GM21825 (cell line): Measurements from ENCODE around the gene RNASEH1.
A peak's percentile ranks its signal among the peaks of the same experiment; 100 is the strongest.

ENCODE experiments used
- ATAC-seq: cut with Tn5 transposase; IDR thresholded peaks from one replicate; pipeline ENCODE4 v1.9.1; 2021; ENCODE audit warnings: mild to moderate bottlenecking, moderate library complexity; ENCODE audit not compliant: unreplicated experiment

RNASEH1 gene

DNA sequence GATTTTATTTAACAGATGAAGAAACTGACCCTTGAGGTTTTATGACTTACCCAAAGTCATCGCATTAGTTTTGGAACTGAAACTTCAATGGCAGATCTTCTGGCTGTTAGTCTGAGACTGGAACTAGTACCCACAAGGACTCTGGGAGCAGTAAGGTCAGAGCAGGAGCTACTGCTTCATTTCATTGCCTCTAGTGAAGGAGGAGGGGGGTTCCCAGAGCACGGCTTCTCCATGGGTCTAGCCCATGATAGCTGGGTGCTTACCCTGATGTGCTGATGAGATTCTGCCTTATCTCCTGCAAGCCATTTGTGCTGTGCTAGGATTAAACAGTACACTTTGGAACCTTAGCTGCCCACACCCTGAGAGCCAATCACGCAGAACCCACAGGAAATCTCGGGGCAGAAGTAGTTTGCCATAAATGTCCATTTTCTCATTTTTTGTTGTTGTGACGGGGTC is 5.4 kb upstream of the RNASEH1 start:
- peak; percentile 68 for ATAC-seq

DNA sequence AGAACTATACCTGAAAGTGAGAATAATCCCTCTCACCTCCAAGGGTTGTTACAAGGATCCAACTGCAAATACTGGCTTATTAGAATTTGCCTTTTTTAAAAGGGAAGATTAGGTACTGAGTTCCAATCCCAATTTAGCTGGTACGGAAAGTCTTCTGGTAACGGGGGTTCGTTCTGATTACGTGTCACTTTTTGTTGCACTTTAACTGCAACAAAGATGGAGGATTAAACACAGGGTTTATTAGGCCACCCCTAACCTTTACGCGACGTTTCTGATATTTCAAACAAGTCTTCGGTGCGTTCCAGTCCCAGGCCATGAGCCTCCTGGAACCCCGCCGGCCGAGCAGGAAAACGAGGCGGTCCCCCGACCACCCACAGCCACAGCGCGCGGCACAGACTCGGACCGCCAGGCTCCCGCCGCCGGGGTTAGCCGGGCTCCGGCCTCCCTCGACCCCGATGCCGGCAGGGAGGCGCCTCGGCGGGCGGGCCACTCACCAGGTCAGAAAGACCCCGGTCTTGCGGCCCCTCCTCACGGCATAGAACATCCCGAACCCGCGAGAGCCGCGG is 411 bp downstream of the RNASEH1 start:
- peak; percentile 21 for ATAC-seq

DNA sequence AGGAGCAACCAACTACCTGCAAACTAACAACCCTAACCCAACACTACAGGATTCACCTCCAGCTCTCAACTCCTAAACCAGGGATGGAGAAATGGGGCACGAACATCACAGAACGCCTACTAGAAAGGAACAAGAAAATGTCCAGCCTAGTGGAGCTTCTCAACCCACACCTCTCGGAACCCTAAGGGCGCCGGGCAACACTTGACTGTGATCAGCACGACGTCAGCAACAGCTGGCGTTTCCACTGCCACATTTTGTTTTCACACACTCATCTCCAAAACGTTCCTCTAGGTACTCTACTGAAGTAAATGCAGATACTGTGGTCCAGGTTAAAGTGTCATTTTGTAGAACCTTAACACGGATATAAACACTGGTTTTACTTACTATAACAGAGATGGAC is 4.2 kb downstream of the RNASEH1 start:
- no peak for ATAC-seq

DNA sequence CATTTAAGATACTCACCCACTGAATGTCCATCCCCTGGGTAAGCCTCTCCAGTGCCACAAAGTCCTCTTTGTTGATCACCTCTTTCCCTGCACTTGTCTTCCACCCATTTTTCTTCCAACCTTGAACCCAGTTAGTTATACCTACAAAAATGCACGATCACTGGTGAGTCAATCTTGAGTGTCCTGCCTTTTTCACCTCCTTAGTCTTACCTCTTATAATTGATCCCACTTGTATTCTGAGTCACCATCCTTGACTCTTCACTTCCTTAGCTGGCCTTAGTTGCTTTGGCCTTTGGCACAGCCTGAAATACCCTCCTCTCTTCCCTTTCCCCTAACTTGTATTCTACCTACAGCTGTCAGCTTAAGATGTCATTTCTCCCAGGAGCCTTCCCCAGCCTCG is 10.2 kb downstream of the RNASEH1 start:
- ATAC-seq, result no peak

DNA sequence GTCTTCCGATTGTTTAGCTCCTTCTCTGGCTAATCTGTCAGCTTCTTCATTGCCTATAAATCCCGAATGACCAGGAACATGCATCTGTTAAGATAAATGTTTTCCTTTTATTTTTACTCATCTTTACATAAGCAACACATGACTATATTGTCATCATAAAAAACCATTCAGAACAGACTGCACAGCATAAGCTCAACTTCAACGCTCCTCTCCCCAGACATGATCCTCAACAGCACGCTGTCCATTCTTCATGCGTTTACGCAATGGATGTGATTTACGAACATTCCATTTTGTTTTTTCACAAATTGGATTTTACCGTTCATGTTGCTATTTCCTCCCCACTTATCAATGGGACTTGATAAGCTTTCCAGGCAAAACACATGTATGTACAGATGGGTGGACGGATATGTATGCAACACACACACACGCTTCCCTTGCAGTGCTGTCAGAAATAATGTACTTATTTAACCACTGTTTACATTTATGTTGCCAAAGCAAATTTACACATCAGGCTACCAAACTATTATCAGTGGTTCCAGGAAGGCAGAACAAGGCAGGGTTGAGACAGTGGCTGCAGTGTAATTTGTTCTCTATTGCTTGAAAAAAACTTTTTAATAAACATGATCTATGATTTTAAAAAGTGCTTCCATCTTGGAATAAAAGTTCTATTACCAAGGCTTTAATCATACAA is 12.2 kb downstream of the RNASEH1 start:
- no peak for ATAC-seq

DNA sequence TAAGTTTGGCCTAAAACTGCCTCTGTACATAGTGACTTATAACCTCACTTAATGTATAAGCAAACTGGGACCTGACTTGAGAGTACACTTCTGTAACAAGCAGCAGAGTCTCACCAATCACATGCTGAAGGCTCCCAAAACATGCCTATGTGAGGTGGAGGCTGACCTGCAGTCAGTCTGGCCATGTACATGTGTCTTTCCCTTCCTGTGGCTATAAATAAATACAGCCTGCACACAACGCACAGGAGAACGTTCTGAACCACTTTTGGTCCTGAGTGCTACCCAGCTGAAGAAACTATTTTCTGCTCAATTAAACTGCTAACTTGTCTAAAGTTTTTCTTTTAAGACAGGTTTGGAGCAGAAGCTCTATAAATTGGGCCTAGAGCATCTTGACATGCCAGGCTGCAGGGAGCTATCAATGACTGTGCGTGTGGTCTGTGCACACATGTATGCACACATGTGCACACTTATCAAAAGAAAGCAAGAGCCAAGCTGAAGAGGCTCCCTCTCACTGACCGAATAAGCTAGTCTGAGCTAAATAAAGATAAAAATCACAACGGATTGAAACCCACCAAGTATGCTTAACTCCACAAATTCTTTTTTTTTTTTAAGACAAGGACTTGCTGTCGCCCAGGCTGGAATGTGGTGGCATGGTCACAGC is 15.0 kb downstream of the RNASEH1 start:
- ATAC-seq, result no peak

DNA sequence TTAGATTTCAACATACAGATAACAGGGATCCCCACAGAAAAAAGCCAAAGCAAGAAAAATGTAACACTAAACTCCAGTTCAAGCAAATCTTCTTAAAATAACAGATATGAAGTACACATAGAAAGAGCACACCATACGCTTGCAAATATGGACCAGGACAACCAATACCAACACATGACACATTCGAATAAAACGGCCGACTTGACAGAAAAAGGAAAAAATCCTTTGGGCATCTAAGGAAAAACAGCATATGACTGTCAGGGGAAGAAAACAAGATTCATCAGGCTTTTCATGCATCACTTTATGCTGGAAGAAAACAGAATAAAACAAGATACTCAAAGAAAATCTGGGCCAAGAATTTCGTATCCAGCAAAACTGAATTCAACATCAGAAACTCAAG is 16.0 kb downstream of the RNASEH1 start:
- ATAC-seq, result no peak

DNA sequence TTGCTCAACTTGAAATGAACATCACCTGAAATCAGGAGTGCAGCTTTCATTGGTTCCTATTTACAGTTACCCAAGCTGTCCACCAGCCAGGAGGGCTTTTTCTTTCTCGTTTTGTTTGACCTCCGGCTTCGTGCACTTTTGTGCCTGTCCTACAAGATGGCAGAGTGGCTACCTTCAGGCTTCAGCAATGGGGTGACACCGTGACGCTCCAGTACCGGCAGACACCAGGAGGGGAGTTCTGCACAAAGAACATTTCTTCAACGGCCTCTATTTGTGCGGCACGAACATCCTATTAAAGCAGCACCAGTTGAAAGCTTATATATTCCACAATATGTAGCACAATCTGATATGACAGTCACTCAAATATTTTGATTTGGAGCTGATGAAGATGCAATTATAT is 18.3 kb downstream of the RNASEH1 start:
- no peak for ATAC-seq

DNA sequence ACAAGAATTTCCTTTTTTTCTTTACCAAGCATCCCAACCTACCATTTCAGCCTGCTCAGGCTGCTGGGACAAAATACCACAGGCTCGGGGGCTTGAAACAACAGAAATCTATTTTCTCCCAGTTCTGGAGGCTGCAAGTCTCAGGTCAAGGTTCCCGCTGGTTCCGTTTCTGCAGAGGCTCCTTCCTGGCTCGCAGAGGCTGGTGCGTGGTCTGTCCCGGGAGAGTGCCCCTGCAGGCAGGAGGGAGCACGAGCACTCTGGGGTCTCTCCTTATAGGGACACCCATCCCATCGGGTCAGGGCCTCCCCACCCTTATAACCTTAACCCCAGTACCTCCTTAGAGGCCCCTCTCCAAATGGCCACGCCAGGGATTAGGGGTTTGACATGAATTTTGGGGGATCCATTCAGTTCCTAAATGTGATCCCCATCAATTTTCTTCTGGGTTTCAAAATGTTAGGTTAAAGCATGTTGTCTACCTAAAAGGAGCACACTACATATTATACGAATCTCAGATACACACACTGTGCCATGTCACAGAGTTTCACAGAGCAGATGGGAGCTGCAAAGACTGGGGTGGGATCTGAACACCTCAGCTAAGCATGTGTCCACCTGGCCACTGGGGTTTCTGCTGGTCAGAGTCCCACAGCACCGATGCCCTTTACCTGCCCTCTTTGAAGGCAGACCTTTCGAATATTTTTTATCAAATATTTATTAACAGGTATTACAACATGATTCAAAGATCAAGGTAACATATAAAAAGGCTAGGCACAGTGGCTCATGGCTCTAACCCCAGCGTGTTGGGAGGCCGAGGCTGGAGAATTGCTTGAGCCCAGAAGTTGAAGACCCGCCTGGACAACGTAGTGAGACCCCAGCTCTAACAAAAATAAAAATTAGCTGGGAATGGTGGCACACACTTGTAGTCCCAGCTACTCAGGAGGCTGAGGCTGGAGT is 21.2 kb downstream of the RNASEH1 start:
- ATAC-seq, result peak; percentile 48

DNA sequence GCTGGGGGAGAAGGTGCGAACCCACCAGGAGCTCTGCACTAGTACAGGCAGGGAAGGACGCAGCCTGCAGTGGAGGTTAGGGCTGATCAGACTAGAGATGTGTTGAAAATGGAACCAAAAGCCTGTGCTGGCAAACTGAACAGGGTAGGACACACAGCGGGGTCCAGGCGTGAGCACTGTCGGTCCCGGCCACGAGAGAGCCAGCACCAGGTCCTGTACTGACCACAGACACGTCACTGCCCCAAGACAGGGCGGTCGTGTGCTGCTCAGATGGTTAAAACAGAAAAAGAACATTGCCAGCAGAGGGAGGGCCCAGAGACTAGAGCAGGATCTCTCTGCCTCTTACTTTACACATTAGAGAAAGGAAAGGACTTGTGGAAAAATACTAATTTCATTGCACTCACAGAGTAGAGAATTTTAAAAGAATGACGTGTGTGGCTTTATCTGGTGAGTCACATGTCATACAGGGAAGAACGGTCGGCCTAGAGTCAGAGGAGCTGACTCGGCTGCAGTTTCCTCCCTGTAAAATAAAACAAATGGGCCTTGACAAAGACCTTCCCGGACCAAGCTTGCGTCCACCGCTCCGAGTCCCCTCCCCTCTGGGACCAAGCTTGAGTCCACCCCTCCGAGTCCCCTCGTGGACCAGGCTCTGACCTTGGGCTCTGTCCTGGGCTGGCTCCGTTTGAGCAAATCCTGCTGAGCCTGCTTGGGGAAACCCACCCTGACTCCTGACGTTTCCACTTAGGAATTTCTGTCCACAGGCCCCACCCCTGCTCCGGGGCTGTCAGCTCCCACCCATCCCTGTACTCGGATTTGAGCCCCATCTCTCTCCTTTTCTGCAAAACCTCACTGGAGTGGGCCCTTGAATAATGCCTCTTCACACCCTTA is 22.1 kb downstream of the RNASEH1 start:
- no peak for ATAC-seq

DNA sequence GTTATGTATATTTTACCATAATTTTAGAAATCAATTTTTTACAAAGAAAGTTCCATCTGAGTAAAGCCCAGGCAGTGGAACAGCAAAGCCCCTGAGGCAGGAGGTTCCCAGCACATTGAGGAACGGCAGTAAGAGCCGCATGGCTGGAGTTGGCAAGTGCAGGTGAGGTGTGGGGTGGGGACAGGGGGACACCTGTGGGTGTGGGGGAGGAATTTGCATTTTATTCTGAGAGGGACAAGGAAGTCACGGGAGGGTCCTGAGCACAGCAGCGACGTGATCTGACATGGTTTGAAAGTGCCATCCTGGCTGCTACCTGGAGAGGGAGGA is 22.7 kb downstream of the RNASEH1 start:
- no peak for ATAC-seq

DNA sequence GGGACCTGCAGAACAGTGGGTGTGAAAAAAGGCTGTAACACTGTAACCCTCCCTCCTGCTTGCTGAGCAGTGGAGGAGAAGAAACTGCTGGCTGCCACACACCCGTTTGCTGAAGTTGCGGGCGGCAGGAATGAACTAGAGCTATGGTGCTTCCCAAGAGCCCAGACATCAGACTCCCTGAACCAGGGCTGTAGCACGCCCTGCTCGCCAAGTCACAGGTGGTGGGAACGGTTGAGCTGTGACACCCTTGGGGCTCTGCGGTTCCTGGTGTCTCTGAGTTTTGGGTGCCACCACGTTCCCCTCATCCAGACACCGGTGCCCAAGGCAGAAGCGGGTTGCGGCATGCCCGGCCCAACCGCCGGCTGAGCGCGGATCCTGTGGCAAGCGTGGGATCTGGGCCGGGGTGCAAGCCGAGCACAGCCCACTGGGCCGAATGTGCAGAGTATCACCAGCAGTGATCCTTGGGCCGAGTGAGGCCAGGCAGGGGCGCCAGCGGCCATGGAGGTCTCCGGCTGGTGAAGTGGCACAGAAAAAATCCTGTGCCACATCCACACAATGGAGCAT is 23.8 kb downstream of the RNASEH1 start:
- ATAC-seq, result no peak

DNA sequence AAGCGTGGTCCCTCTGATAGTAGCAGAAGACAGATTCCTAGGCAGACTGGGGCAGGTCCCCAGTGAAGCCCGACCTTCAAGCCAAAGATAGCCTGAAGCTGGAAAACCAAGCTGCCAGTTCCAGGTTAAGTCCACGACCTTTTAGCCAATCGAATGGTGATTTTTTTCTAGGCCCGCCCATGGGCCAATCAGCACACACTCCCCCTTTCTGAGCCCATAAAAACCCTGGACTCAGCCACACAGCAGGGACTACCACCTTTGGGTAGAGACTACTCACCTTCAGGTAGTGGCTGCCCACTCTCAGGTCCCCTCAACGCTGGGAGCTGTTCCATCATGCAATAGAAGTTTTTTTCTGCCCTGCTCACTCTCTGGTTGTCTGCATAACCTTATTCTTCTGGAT is 24.3 kb downstream of the RNASEH1 start:
- ATAC-seq, result no peak

DNA sequence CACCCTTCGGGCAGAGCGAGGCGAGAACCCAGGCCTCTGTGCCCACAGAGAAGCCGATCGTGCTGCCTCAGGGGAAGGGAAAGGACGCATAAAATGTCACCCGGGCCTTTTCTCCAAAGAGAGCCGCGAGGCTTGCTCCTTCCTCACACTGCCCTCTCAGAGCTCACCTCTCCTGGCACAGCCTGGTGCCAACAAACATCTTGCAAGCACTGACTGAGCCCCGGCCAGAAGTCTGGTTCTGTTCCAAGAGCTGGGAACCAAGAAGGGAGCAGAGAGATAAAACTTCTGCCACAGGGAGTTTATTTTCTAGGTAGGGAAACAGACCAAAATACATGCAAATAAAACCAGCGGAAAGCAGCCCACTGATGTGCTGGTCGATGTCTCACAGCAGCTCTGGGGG is 25.2 kb downstream of the RNASEH1 start:
- ATAC-seq, result no peak

DNA sequence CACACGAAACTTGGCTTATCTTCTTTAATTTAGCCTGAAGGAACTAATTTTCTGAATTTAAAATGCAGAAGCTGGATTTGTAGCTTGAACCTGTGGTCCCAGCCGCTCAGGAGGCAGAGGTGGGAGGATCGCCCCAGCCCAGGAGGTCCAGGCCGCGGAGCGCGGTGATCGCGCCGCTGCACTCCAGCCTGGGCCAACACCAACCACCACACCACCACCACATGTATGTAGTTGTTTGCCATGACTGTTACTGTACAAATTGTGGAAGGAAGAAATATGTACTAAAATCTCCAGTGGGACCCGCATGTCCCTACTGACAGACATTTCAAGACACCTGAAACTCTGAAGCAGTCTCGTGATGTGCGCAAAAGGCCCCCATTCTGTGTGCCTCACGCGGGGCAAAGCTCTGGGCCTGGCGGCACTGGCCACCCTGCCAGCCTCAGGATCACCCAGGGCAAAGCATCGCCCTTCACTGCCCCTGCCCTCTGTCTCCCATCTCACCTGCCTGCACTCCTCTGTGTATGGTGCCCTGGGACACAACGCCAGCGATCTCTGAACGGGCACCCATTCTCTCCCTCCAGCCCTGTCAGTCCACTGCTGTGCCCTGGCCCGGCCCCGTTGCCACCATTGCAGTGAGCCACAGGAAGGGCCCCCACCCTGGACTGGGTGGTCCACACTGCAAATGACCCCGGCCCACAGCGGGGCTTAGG is 28.7 kb downstream of the RNASEH1 start:
- ATAC-seq, result no peak

DNA sequence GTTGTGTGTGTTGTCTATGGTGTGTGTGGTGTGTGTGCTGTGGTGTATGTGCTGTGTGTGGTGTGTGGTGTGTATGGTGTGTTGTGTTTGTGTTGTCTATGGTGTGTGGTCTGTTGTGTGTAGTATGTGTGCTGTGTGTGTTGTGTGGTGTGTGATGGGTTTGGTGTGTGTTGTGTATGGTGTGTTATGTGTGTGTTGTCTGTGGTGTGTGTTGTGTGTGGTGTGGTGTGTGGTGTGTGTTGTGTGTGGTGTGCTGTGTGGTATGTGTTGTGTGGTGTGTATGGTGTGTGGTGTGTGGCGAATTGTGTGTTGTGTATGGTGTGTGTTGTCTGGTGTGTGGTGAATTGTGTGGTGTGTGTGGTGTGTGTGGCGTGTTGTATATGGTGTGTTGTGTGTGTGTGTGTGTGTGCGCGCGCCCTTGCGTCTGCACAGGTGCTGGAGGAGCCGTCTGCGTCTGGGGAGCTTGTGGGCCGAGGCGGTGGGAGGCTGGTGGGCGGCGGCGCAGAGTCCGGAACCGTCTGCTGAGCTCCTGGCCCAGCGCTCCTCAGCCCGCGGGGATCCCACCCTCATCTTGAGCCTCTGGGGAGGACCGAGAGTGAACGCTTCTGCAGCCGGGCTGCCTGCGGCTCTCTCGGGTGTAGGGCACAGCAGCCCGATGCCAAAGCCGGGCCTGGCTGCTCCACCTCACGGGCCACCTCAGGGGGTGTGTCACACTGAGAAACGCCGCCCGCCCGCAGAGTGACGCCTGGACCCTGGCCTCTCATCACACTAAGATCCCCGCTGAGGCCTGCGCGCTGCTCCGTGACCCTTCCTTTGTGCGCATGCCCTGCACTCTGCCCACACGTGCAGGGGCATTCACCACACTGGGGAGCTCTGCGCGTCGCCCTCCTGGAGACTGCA is 30.0 kb downstream of the RNASEH1 start:
- no peak for ATAC-seq

DNA sequence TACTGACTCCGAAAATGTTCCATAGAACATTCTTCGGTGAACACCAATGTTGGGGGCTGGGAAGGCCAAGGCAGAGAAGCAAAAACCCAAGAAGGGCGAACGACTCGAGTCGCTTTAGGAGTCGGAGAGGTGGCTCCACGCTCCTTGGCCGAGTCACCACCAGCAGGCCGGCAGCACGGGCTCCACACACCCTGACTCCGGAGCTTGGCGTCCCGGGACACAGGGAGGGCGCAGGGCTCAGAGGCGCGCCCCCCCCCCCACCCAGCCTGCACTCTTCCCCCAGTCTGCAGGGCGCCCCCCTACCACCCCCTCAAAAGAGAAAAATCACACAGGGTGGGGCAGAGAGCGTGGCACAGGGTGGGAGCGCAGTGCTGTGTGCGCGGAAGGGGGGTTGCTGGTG is 31.3 kb downstream of the RNASEH1 start:
- no peak for ATAC-seq

DNA sequence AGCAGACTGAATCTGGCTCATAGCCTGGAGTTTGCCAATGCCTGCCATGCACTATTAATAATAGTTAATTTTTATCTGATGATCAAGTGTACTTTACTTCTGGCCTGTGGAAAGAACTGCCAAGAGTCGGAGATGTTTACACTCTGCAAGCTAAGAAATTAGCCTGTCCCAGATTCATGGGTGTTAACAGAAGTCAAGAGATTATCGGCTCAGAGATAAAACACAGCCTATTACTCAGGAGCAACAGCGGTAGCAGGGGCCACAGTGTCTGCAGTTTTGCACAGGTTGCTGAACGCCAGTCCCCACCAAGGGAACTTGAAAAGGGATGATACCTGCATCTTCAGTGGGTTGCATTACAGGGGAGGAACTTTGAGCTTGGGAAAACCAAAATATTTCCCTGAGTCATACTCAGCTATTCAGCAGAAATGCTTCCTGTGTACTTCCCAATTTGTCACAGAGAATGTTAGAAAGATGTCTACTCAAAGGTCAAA is 34.5 kb downstream of the RNASEH1 start:
- ATAC-seq, result no peak
